NCI-H2107 (cell line): ENCODE data around the gene C1QTNF1.

Experiments used
- DNase-seq: peaks from one replicate; lab custom pipeline; 2025; lab: John Stamatoyannopoulos, UW

Gene C1QTNF1

GRCh38 chr17:78992542-78993212, 31.3 kb upstream of the C1QTNF1 start:
- no peak for DNase-seq

GRCh38 chr17:78993241-78993956, 30.6 kb upstream of the C1QTNF1 start:
- no peak for DNase-seq

- DNase-seq, result no peak
These were observed 29.8 kb upstream of the C1QTNF1 start for GRCh38 chr17:78993981-78994671.

- DNase-seq, result no peak
These were observed 28.8 kb upstream of the C1QTNF1 start for GRCh38 chr17:78995022-78995760.

- DNase-seq, result no peak
These were observed 28.1 kb upstream of the C1QTNF1 start for GRCh38 chr17:78995761-78996451.

- DNase-seq, result no peak
These were observed 27.2 kb upstream of the C1QTNF1 start for GRCh38 chr17:78996781-78997201.

GRCh38 chr17:78997231-78997741, 26.7 kb upstream of the C1QTNF1 start:
- DNase-seq, result no peak

- DNase-seq, result no peak
These were observed 26.1 kb upstream of the C1QTNF1 start for GRCh38 chr17:78997881-78998280.

GRCh38 chr17:78998311-78999055, 25.5 kb upstream of the C1QTNF1 start:
- no peak for DNase-seq

GRCh38 chr17:78999056-78999768, 24.8 kb upstream of the C1QTNF1 start:
- no peak for DNase-seq

GRCh38 chr17:78999947-79000395, 24.0 kb upstream of the C1QTNF1 start:
- no peak for DNase-seq

GRCh38 chr17:79000396-79001189, 23.4 kb upstream of the C1QTNF1 start:
- no peak for DNase-seq

- no peak for DNase-seq
These were observed 22.6 kb upstream of the C1QTNF1 start for GRCh38 chr17:79001190-79002020.

GRCh38 chr17:79002291-79002690, 21.7 kb upstream of the C1QTNF1 start:
- no peak for DNase-seq

GRCh38 chr17:79002796-79003593, 21.0 kb upstream of the C1QTNF1 start:
- no peak for DNase-seq

- no peak for DNase-seq
These were observed 20.1 kb upstream of the C1QTNF1 start for GRCh38 chr17:79003661-79004411.
